Effector CD8-positive, alpha-beta T cell (primary cell): ENCODE data around the gene RHD.
"Not testable (repeated sequence)": the region's sequence is repeated elsewhere in the genome, so short reads cannot be mapped to it uniquely, and the experiment has no call there.

Source experiments
- DNase-seq: peaks from one replicate; lab custom pipeline; 2025; lab: John Stamatoyannopoulos, UW

RHD gene

DNA sequence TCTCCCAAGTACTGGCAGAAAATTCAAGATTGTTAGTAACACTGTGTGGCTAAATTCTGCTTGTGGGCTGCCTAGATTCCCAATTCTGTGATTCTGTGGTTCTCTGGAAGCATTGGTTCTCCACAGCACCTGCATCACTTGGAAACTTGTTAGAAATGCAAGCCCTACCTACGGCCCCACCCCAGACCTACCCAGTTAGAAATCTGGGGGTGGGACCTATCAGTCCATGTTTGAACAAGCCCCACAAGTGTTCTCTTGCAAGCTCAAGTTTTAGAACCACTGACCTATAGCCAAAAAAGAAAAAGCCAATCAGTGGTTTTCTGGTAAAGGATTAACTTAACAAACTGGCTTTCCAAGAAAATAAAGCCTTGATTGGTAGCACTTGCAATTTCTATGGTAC lies 35.9 kb downstream of the RHD start:
- not testable (repeated sequence) for DNase-seq

DNA sequence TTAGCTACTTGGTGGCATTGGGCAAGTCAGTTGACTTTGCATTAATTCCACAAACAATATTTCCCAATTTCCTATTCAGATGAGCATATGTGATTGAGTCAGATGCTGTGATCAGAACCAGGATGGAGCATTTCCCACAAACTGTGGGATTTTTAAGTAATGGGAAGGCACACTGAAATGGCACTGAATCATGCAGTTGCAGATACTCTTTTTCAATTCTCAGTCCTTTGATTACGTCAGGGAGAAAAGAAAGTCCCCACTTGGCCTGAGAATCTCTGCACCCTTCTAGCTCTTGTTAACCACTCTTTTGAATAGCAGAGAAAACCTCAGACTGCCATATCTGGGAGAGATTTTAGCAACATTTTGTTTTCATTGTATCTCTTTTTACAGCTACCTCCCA lies 36.8 kb downstream of the RHD start:
- not testable (repeated sequence) for DNase-seq

DNA sequence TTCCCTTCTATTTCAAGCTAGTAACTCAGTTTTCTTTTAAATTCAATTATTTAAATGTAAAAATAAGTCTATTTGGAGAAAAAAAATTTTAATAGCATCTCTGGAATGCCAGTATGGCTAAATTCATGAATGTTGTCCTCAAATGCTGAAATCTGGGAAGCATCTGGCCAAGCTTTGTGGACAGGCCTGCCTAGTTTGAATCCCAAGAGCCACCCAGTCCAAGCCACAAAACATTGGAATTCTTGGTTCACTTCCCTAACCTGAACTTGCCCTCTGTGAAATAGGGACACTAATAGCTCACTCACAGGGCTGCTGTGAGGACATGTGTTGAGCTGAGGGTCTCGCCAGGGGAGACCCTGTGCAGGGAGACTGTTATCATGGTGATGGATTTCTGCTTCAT lies 37.2 kb downstream of the RHD start:
- DNase-seq = not testable (repeated sequence)

DNA sequence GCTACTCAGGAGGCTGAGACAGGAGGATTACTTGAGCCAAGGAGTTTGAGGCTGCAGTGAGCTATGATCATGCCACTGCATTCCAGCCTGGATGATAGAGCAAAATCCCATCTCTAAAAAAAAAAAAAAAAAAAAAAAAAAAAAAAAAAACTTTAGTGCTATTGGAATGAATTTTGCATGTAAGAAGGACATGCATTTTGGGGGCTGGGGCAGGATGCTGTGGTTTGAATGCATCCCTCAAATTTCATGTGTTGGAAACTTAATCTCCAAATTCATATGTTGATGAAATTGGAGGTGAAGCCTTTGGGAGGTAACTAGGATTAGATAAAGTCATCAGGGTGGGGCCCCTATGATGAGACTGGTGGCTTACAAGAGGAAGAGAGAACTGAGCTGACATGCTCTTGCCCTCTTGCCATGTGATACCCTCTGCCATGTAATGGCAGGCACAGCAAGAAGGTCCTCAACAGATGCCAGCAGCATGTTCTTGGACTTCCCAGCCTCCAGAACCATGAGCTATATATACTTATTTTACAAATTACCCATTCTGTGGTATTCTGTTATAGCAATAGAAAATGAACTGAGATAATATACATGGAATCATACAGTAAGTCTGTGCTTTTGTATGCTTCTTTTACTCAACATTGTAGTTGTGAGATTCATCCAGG lies 40.6 kb downstream of the RHD start:
- DNase-seq = not testable (repeated sequence)

DNA sequence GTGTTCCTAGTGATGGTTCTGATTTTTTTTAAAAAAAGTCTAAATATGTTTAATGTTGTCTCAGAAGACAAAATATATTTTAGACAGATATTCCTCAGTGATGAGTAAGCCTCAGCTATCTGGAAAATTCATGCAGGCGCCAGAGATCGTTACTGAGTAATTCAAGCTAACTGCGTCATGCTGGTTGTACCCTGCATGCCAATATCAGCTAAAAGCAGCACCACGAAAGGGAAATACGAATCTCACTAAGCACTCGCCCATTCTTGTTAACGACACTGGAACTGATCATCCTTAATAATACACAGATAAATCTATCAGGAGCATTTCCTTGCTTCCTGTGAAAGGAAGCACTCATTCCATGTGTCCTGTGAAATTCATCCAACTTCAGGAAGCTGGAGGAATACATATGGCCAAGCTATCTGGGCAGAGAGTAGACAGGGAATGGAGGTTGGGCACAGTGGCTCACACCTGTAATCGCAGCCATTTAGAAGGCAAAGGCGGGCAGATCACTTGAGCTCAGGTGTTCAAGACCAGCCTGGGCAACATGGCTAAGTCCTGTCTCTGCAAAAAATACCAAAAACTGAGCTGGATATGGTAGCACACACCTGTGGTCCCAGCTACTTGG lies 48.1 kb downstream of the RHD start:
- not testable (repeated sequence) for DNase-seq

DNA sequence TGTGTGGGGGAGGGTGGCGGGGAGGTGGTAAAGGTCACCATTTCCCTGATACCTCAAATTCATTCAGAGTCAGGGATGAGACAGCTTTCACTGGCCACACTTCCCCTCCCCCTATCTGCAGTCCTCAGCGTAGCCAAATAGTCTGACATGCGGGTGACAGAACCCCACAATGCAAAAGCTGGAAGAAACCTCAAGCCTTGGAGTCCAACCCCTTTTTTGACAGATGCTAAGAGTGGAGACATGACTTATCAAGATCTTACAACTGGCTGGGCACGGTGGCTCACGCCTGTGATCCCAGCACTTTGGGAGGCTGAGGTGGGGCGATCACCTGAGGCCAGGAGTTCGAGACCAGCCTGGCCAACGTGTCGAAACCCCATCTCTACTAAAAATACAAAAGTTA lies 49.8 kb downstream of the RHD start:
- DNase-seq = not testable (repeated sequence)

DNA sequence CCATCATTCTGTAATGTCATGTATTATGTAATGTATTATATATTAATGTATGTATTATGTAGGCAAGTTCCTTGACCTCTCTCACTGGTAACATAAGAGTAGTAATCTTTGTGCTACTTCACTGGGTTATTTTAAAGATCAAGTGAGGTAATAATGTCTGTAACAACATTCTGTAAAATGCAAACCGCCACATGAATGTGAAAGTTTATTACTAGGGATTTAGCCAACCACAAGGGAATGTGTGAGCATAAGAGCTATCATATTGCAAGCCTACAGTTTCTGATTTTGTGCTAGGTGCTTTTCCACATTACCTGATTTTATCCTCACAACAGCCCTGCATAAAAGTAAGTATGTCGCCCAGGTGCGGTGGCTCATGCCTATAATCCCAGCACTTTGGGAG lies 52.1 kb downstream of the RHD start:
- not testable (repeated sequence) for DNase-seq

DNA sequence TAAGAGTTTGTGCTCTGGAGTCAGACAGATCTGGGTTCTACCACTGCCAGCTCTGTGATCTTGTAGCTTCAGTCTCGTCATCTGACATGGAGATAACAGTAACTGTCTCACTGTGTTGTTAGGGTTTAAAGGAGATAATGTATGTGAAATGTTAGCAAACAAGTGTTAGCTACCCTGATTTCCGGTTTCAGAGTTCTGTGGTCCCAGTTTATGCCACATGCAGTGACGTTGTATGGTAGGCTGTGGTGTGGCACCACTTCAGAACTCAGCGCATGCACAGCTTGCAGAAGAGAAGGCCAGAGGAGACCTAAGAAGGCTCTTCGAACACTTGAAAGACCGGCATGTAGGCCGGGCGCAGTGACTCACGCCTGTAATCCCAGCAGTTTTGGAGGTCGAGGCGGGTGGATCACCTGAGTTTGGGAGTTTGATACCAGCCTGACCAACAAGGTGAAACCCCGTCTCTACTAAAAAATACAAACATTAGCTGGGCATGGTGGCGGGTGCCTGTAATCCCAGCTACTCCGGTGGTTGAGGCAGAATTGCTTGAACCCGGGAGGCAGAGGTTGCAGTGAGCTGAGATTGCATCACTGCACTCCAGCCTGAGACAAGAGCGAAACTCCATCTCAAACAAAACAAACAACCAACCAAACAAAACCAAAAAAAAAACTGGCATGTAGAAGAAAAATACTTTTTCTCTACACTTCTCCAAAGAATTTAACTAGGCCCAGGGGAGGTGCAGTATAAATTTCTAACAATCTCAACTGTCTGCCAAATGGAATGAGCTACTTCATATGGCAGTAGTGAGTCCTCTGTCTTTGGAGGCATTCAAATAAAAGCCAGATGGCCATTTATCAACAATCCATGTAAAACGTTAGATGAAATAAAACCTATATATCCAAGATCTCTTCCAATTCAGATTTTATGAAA lies 55.8 kb downstream of the RHD start:
- DNase-seq = not testable (repeated sequence)

DNA sequence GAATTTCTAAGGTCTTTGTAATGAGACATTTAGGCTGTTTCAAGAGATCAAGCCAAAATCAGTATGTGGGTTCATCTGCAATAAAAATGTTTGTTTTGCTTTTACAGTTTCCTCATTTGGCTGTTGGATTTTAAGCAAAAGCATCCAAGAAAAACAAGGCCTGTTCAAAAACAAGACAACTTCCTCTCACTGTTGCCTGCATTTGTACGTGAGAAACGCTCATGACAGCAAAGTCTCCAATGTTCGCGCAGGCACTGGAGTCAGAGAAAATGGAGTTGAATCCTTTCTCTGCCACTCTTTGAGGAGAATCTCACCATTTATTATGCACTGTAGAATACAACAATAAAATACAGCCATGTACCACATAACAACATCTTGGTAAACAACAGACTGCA lies 56.5 kb downstream of the RHD start:
- not testable (repeated sequence) for DNase-seq

DNA sequence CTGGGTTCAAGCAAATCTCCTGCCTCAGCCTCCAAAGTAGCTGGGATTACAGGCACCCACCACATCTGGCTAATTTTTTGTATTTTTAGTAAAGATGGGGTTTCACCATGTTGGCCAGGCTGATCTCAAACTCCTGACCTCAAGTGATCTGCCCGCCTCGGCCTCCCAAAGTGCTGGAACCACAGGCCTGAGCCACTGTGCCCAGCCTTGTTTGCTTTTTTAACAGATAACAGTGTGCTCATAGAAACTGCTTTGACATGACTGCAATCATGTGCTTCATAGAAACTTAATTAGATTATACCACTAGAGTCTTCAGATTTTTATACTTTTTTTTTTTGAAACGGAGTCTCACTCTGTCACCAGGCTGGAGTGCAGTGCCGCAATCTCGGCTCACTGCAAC lies 57.0 kb downstream of the RHD start:
- not testable (repeated sequence) for DNase-seq

DNA sequence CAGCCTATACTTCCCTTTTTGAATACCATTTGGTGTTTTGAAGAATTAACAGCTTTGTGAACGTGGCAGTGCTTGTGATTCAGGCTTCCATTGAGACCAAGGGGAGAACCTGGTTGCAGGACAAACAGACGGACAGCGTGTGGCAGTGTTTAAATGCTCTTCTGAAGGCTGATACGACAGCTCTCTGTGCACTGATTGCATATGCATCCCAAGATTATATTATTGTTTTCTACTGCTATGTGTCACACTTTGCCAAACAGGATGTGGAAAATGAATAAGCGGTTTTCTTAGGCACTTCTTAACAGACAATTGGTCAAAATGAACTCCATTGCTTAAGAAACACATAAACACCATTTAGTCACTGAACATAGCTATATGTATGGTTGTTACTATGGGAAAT lies 57.6 kb downstream of the RHD start:
- not testable (repeated sequence) for DNase-seq

DNA sequence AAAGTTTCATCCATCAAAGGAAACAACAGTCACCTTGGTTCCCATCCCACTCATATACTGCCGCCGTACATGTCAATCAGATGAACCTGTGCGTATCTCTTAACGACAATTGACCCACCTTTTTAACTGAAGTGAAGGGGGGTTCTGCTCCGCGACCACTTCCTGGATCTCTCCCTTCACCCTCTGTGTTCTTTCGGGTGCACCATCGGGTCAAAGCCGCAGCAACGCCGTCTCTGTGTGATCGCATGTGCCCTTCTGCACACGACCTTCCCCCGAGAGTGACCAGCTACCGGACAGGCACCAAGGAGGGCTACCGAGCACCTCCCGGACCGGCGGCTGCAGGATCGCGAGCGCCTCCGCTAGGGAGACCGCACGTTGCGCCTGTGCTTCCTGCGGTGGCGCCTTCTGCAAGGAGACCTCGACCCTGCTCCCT lies 64.6 kb downstream of the RHD start:
- DNase-seq = peak; percentile 11

DNA sequence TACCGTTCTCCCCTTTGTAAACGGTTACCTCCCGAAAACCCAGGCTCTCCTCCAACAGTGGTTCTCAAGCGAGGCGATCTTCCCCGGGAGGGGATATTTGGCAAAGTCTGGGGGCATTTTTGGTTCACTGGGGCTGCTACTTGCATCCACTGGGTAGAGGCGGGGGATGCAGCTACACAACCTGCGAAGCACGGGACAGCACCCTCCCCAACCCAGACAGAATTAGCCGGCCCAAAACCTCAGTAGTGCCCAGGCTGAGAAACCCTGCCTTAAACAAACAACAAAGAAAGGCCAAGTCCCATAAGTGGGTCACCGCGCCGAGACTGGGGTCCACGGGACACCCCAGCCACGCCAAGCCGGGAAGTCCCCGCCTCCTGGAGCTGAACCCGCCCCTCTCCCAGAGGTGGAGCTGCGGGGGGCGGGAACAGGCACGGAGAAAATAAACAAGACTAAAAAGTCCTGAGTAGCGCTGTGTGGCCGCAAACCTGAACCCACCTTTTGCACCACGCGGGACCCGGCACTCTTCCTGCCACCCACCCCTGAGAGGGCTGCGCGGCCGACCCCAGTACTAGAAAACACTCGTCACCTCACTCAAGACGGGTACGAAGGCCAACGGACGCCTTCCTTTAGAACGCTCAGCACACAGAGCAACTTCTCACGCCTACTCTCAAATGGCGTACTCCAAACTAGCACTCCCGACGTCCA lies 65.3 kb downstream of the RHD start:
- DNase-seq = peak; percentile 43

DNA sequence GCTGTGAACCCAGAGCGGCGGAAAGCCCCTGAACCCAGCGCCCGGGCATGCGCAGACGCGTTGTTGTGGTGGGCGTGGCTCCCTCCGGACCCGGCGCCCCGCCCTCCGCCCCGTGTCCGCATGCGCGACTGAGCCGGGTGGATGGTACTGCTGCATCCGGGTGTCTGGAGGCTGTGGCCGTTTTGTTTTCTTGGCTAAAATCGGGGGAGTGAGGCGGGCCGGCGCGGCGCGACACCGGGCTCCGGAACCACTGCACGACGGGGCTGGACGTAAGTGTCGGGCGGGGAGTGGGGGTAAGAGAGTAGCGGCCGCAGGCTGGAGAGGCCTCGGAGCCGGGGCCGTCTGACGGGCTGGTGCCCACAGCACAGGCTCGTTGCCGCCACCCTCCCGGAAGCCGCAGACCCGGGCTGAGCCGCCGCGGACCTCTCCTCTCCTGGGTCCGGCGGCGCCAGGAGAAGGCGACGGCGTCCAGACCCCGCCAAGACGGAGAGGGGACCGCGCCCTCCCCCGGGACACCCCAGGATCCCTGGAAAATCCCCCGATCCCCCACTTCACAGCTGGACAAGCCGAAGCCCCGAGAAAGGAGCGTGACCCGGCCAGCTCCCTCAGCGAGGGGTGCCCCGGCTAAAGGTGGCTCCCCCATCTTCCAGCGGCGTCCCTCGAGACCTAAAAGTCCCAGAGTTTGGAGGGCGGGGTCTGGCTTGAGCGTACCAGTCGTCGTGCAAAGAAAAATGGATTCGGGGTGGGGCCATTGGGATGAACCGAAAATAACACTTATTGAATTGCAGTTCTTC lies 66.1 kb downstream of the RHD start, which contains the start of gene TMEM50A:
TMEM50A (plus strand) TSS at position 147 of the 794 bp plus-strand sequence. CDS start 2,153 bp downstream, outside the sequence.
- peak; percentile 87 for DNase-seq

DNA sequence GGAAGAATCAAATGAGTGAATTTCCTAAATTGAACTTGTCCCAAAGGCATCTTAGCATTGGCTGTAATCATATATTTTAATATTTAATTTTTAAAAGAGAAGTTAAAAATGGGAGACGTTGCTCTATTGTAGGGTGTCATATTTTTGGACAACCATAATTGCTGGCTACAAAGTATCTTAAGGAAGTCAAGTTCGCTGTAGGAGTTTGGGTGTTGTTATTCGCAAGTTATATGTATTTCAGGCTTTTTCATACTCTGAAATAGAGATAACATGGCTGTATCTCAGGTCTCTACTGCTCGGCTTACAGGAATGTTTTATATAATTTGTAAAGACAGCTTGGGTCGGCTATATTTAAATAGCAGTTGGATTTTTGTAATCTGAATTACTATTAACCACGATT lies 66.7 kb downstream of the RHD start:
- no peak for DNase-seq

DNA sequence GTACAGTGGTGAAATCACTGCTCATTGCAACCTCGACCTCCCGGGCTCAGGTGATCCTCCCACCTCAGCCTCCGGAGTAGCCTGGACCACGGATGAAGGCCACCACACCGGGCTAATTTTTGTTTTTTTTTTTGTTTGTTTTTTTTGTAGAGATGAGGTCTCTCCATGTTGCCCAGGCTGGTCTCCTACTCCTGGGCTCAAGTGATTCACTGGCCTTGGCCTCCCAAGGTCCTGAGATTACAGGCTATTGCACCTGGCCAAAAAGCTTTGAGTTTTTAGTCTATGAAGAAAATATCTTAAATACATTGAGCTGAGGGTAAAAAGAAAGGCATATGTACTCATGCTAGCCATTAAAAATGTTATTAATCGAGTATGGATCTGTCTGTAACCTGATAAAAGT lies 69.4 kb downstream of the RHD start:
- DNase-seq = no peak

DNA sequence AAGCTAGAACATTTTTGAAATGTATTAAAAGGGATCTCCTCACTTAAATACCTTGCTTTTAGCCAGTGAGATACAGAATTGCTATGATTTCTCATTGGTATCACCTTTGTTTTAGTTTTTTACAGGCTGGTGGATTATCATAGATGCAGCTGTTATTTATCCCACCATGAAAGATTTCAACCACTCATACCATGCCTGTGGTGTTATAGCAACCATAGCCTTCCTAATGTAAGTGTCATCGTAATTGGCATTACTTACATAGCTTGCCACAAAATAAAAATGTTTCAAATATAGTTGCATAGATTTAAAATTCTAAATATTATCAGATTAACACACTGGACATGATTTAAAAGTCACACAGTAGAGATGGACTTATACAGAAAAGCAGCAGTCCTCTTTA lies 70.5 kb downstream of the RHD start:
- DNase-seq = no peak

DNA sequence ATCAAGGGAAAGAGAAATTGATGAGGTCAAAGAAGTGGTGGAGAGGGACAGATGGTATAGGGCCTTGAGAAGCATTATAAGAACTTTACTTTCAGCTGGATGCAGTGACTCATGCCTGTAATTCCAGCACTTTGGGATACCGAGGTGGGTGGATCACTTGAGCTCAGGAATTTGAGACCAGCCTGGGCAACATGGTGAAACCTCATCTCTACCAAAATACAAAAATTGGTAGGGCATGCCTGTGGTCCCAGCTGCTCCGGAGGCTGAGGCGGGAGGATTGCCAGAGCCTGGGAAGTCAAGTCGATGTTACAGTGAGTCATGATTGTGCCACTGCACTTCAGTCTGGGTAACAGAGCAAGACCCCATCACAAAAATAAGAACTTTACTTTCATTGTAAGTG lies 71.6 kb downstream of the RHD start:
- no peak for DNase-seq

DNA sequence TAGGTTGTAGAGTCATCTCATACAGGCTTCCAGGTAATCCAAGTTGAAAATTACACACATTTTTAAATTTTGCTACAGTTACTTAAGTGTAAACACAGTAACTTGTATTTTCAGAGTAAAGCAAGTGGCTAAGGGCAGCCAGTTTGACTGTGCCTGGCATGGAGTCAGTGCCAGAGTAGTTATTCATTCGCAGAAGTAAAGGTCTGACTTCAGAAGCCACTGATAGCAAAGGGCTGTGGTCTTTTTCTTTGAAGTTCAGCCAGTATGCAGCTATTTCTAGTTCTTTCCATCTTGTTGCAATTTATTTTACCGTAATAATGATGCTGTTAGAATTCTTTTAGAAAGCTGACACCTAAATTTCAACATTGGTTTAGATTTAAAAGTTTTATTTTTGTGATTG lies 75.2 kb downstream of the RHD start:
- DNase-seq = no peak

DNA sequence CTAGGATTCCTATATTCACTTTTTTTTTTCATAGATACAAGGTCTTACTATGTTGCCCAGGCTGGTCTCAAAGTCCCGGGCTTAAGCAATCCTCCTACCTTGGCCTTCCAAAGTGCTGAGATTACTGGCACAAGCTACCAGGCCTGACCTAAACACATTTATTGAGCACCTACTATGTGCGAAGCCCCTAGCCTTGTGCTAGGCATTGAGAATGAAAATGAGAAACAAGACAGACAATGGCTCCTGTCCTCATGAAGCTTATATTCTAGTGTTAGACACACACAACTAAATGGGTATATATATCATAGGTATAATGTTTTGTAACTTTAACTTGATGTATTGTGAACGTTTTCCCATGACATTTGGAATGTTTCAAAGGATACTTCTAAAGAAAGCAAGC lies 77.3 kb downstream of the RHD start:
- DNase-seq = no peak

DNA sequence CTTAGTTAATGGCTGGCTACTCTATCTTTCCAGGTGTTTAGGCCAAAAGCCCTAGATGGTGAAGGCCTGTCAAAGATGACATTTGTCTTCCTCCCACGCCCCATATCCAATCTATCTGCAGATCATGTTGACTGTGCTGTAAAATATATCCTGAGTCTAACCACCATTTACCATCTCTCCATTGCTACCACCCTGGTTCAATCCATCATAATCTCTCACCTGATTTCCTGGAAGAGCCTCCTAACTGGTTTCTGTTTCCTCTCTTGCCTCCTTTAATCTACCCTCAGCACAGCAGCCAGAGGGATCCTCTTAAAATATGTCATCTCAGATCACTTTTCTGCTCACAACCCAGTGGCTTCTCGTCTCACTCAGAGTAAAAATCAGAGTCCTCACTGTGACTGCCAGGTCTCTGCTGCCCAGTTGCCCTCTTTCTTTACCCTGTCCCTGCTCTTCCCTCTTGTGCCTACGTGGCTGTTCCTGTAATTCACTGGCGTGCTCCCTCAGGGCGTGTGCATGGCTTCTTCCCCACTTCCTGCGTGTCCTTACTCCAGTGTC lies 83.6 kb downstream of the RHD start:
- no peak for DNase-seq
